HepG2 (cell line): ENCODE measurements around the gene PAFAH1B1. TPM values are rescaled to one million over a fixed set of nuclear protein-coding genes. Genes with fewer than 3 reads are reported as not detected.

Experiments
- ATRX ChIP-seq: sonication (generic); formaldehyde crosslinking; IDR thresholded peaks from 2 replicates; pipeline ENCODE4 v1.4.0; 2020; ENCODE audit warnings: missing genetic modification reagents, borderline replicate concordance
- HDAC1 ChIP-seq: sonication (generic); formaldehyde crosslinking; IDR thresholded peaks from 2 replicates; pipeline ENCODE4 v1.5.1; 2020; ENCODE audit warnings: mild to moderate bottlenecking, missing genetic modification reagents
- HOXD1 ChIP-seq: sonication (generic); formaldehyde crosslinking; IDR thresholded peaks from 2 replicates; pipeline ENCODE4 v1.5.0; 2020; ENCODE audit warnings: missing genetic modification reagents
- MEF2D ChIP-seq: sonication (generic); formaldehyde crosslinking; IDR thresholded peaks from 2 replicates; pipeline ENCODE4 v1.5.1; 2020; ENCODE audit warnings: mild to moderate bottlenecking, missing genetic modification reagents
- NFE2 ChIP-seq: sonication (generic); formaldehyde crosslinking; IDR thresholded peaks from 2 replicates; pipeline ENCODE4 v1.4.0; 2020; ENCODE audit warnings: missing genetic modification reagents
- RAD21 ChIP-seq: fragments of 450-650 bp; formaldehyde crosslinking; IDR thresholded peaks from 2 replicates; pipeline ENCODE4 v1.5.0; 2020; ENCODE audit warnings: mild to moderate bottlenecking
- RFX5 ChIP-seq: IDR thresholded peaks from 2 replicates; pipeline ENCODE4 v1.6.1; 2011; ENCODE audit warnings: low read depth, low read length, improper control_type of control experiment
- SAP130 ChIP-seq: IDR thresholded peaks from 2 replicates; pipeline ENCODE4 v1.6.1; 2016; ENCODE audit warnings: low read depth
- SMYD3 ChIP-seq: sonication (generic); formaldehyde crosslinking; IDR thresholded peaks from 2 replicates; pipeline ENCODE4 v1.8.1; 2023; ENCODE audit warnings: mild to moderate bottlenecking, missing genetic modification reagents
- TEAD2 ChIP-seq: sonication (generic); formaldehyde crosslinking; IDR thresholded peaks from 2 replicates; pipeline ENCODE4 v1.9.0; 2021; ENCODE audit warnings: missing genetic modification reagents
- ZC3H13 ChIP-seq: sonication (generic); formaldehyde crosslinking; IDR thresholded peaks from 2 replicates; pipeline ENCODE4 v1.8.1; 2023; ENCODE audit warnings: mild to moderate bottlenecking, missing genetic modification reagents, moderate library complexity
- ZFP82 ChIP-seq: sonication (generic); formaldehyde crosslinking; IDR thresholded peaks from 2 replicates; pipeline ENCODE4 v1.5.1; 2020; ENCODE audit warnings: mild to moderate bottlenecking, missing genetic modification reagents, borderline replicate concordance
- ZMYM2 ChIP-seq: sonication (generic); formaldehyde crosslinking; IDR thresholded peaks from 2 replicates; pipeline ENCODE4 v1.8.0; 2022; ENCODE audit warnings: mild to moderate bottlenecking, missing genetic modification reagents
- ZNF143 ChIP-seq: sonication (generic); formaldehyde crosslinking; IDR thresholded peaks from 2 replicates; pipeline ENCODE4 v1.4.0; 2020; ENCODE audit warnings: missing genetic modification reagents
- ZNF225 ChIP-seq: sonication (generic); formaldehyde crosslinking; IDR thresholded peaks from 2 replicates; pipeline ENCODE4 v1.4.0; 2020; ENCODE audit warnings: mild to moderate bottlenecking, missing genetic modification reagents
- ZNF3 ChIP-seq: IDR thresholded peaks from 2 replicates; pipeline ENCODE4 v1.7.0; 2017; ENCODE audit warnings: inconsistent platforms
- ZNF432 ChIP-seq: sonication (generic); formaldehyde crosslinking; IDR thresholded peaks from 2 replicates; pipeline ENCODE4 v1.5.0; 2020; ENCODE audit warnings: missing genetic modification reagents, mild to moderate bottlenecking, borderline replicate concordance
- ZNF441 ChIP-seq: sonication (generic); formaldehyde crosslinking; IDR thresholded peaks from 2 replicates; pipeline ENCODE4 v1.7.0; 2021; ENCODE audit warnings: missing genetic modification reagents, borderline replicate concordance
- ZNF501 ChIP-seq: sonication (generic); formaldehyde crosslinking; IDR thresholded peaks from 2 replicates; pipeline ENCODE4 v1.5.1; 2020; ENCODE audit warnings: mild to moderate bottlenecking, moderate library complexity, missing genetic modification reagents
- ZNF563 ChIP-seq: sonication (generic); formaldehyde crosslinking; IDR thresholded peaks from 2 replicates; pipeline ENCODE4 v1.8.0; 2022; ENCODE audit warnings: mild to moderate bottlenecking, moderate library complexity, missing genetic modification reagents
- ZNF605 ChIP-seq: sonication (generic); formaldehyde crosslinking; IDR thresholded peaks from 2 replicates; pipeline ENCODE4 v1.8.0; 2022; ENCODE audit warnings: mild to moderate bottlenecking, missing genetic modification reagents
- ZNF614 ChIP-seq: IDR thresholded peaks from 2 replicates; pipeline ENCODE4 v1.6.1; 2018; ENCODE audit warnings: missing biosample characterization, missing genetic modification reagents, inconsistent platforms, borderline replicate concordance
- ZNF670 ChIP-seq: sonication (generic); formaldehyde crosslinking; IDR thresholded peaks from 2 replicates; pipeline ENCODE4 v1.8.0; 2022; ENCODE audit warnings: mild to moderate bottlenecking, missing genetic modification reagents, borderline replicate concordance
- ZNF678 ChIP-seq: sonication (generic); formaldehyde crosslinking; IDR thresholded peaks from 2 replicates; pipeline ENCODE4 v1.4.0; 2020; ENCODE audit warnings: mild to moderate bottlenecking, missing genetic modification reagents
- ZNF790 ChIP-seq: sonication (generic); formaldehyde crosslinking; IDR thresholded peaks from 2 replicates; pipeline ENCODE4 v1.8.0; 2022; ENCODE audit warnings: missing genetic modification reagents, mild to moderate bottlenecking, borderline replicate concordance
- polyA plus RNA-seq, 8 experiments: library from polyadenylated mRNA; depleted of rRNA in 3 of 8; stranded (reverse) in 7 of 8; unstranded in 1 of 8; fragments of >200 nt; fragmentation: Illumina TruSeq in 4 of 8; extraction: Trizol in 4 of 8; gene quantifications; 2 replicates each; pipeline versions ENCODE4 v1.2.1 to v1.2.3, GENCODE V29; 2011 to 2016; ENCODE audit warnings: low read depth in 4 of 8, missing spikeins in 1 of 8, mixed read lengths in 1 of 8; ENCODE audit not compliant: insufficient read depth in 1 of 8
- total RNA-seq, 5 experiments: library from RNA; depleted of rRNA; stranded (reverse); fragments of >200 nt; fragmentation: Illumina TruSeq; extraction: Trizol; gene quantifications; 2 replicates each; pipeline ENCODE4 v1.2.3, GENCODE V29; 2016; ENCODE audit warnings: low read depth in 1 of 5
- TF ChIP-seq, protein P1 (sequence below): sonication (generic); formaldehyde crosslinking; IDR thresholded peaks from 2 replicates; pipeline ENCODE4 v1.4.0; 2020; ENCODE audit warnings: missing genetic modification reagents, borderline replicate concordance
- TF ChIP-seq, protein P2 (sequence below): sonication (generic); formaldehyde crosslinking; IDR thresholded peaks from 2 replicates; pipeline ENCODE4 v1.8.1; 2023; ENCODE audit warnings: mild to moderate bottlenecking, missing genetic modification reagents
- TF ChIP-seq, protein P3 (sequence below): sonication (generic); formaldehyde crosslinking; IDR thresholded peaks from 2 replicates; pipeline ENCODE4 v1.5.0; 2020; ENCODE audit warnings: mild to moderate bottlenecking, low read depth, missing genetic modification reagents, borderline replicate concordance

Gene PAFAH1B1
- total and polyA plus RNA-seq, 2 of the 13 experiments (the other 11 are each of a cell fraction or from before 2014, with no cell fraction given): 46.0 to 64.9 TPM

DNA sequence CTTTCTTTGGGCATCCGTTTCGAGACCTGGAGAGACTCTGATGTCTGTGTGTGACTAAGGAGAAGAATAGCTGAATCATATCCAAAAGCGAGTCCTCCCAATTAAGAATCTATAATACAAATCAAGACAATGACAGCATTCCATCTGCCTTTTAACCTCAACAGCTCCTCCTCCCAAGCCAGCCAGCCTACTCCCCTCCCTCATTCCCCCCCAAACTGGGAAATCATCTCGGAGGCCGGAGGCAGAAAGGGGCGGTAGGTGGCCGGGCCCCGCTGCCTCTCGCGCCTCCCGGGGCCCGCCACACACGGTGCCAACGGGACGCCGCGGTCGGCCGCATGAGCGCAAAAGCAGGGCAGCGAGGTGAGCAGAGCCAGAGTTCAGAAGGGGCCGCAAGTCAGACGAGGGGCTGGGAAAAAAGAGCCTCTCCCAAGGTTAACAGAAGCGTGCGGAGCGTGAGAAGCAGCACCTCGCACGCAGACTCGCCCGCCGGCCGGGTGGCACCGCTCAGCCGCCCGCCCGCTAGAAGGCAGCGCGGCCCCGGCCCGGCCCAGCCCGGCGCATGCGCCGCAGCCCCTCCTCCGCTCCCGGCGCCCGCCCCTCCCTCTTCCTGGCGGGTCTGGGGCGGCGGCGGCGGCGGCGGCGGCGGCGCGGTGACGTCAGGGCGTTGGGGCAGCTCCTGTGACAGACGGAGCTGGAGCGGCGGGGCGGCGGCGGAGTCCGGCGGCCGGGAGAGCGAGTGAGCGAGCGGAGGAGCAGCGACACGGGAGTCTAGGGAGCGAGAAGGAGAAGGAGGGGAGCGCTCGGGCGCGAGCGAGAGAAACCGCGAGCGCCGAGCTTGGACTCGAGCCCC lies at the start of gene PAFAH1B1 (continued):
- TF ChIP-seq ZFP82 (CRISPR knock-in tag): peak; percentile 85; the same call in 1 of the 2 replicates
- no peak for TF ChIP-seq RFX5
- TF ChIP-seq, protein P1, sequence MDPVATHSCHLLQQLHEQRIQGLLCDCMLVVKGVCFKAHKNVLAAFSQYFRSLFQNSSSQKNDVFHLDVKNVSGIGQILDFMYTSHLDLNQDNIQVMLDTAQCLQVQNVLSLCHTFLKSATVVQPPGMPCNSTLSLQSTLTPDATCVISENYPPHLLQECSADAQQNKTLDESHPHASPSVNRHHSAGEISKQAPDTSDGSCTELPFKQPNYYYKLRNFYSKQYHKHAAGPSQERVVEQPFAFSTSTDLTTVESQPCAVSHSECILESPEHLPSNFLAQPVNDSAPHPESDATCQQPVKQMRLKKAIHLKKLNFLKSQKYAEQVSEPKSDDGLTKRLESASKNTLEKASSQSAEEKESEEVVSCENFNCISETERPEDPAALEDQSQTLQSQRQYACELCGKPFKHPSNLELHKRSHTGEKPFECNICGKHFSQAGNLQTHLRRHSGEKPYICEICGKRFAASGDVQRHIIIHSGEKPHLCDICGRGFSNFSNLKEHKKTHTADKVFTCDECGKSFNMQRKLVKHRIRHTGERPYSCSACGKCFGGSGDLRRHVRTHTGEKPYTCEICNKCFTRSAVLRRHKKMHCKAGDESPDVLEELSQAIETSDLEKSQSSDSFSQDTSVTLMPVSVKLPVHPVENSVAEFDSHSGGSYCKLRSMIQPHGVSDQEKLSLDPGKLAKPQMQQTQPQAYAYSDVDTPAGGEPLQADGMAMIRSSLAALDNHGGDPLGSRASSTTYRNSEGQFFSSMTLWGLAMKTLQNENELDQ (CRISPR knock-in tag): no peak
- peak; percentile 15; the same call in 1 of the 2 replicates for TF ChIP-seq ZNF143 (CRISPR knock-in tag)
- TF ChIP-seq ZNF441 (CRISPR knock-in tag): peak; percentile 68; the same call in 1 of the 2 replicates
- TF ChIP-seq ZC3H13 (CRISPR knock-in tag): no peak
- no peak for TF ChIP-seq NFE2 (CRISPR knock-in tag)
- peak; percentile 69 for TF ChIP-seq RAD21 (CRISPR knock-in tag)
- peak; percentile 43; the same call in 1 of the 2 replicates for TF ChIP-seq ZNF225 (CRISPR knock-in tag)
- no peak for TF ChIP-seq SMYD3 (CRISPR knock-in tag)
- TF ChIP-seq ZNF614 (CRISPR knock-in tag): no peak
- TF ChIP-seq, protein P2, sequence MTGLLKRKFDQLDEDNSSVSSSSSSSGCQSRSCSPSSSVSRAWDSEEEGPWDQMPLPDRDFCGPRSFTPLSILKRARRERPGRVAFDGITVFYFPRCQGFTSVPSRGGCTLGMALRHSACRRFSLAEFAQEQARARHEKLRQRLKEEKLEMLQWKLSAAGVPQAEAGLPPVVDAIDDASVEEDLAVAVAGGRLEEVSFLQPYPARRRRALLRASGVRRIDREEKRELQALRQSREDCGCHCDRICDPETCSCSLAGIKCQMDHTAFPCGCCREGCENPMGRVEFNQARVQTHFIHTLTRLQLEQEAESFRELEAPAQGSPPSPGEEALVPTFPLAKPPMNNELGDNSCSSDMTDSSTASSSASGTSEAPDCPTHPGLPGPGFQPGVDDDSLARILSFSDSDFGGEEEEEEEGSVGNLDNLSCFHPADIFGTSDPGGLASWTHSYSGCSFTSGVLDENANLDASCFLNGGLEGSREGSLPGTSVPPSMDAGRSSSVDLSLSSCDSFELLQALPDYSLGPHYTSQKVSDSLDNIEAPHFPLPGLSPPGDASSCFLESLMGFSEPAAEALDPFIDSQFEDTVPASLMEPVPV (CRISPR knock-in tag): no peak; the same call in 1 of the 2 replicates
- no peak for TF ChIP-seq TEAD2 (CRISPR knock-in tag)
- 0 out of 2 replicates have a peak, but pooled peaks have one; percentile 32 for TF ChIP-seq ZNF670 (CRISPR knock-in tag)
- TF ChIP-seq ZNF3 (CRISPR knock-in tag): no peak
- TF ChIP-seq MEF2D (CRISPR knock-in tag): no peak
- peak; percentile 74; the same call in 1 of the 2 replicates for TF ChIP-seq ZNF790 (CRISPR knock-in tag)
- TF ChIP-seq ZNF678: no peak
- peak; percentile 77 for TF ChIP-seq HDAC1 (CRISPR knock-in tag)
- no peak for TF ChIP-seq ZNF432 (CRISPR knock-in tag)
- no peak for TF ChIP-seq ATRX
- TF ChIP-seq HOXD1 (CRISPR knock-in tag): 0 out of 2 replicates have a peak, but pooled peaks have one; percentile 20
- TF ChIP-seq, protein P3, sequence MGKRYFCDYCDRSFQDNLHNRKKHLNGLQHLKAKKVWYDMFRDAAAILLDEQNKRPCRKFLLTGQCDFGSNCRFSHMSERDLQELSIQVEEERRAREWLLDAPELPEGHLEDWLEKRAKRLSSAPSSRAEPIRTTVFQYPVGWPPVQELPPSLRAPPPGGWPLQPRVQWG: no peak
- peak; percentile 63; the same call in 1 of the 2 replicates for TF ChIP-seq ZNF563
- peak; percentile 65; the same call in 1 of the 2 replicates for TF ChIP-seq ZNF605 (CRISPR knock-in tag)
- TF ChIP-seq ZNF501: peak; percentile 71; the same call in 1 of the 2 replicates
- TF ChIP-seq ZMYM2 (CRISPR knock-in tag): no peak
- peak; percentile 75; the same call in 1 of the 2 replicates for TF ChIP-seq SAP130 (CRISPR knock-in tag)
